Common myeloid progenitor, CD34-positive (primary cell): Measurements from ENCODE around the gene SCIMP.
"Not testable (repeated sequence)": the region's sequence is repeated elsewhere in the genome, so short reads cannot be mapped to it uniquely, and the experiment has no call there.

ENCODE experiments used
- CTCF ChIA-PET: fragments of 350-600 bp; sonication (Branson Sonifier 250); formaldehyde crosslinking; loops from one replicate; lab custom pipeline; 2021; ENCODE audit warnings: antibody characterized with exemption; lab: Charles Lee
- POLR2A ChIA-PET: fragments of 350-600 bp; sonication (Branson Sonifier 250); formaldehyde crosslinking; loops from one replicate; lab custom pipeline; 2021; ENCODE audit warnings: antibody characterized with exemption; lab: Charles Lee
- DNase-seq, 3 donors: peaks; one replicate each; pipeline versions ENCODE4 v3.0.0 to v3.0.0-alpha.2; 2013
- H3K27ac ChIP-seq, 2 experiments: 1 replicate in 1 of 2; 2 replicates in 1 of 2; pipeline ENCODE4 v1.7.0; 2013; ENCODE audit warnings: inconsistent platforms in 2 of 2, low read length in 2 of 2, mild to moderate bottlenecking in 2 of 2, low read depth in 1 of 2, moderate library complexity in 1 of 2; ENCODE audit not compliant: severe bottlenecking in 2 of 2, insufficient read depth in 1 of 2, poor library complexity in 1 of 2
- H3K27me3 ChIP-seq, 5 experiments: replicated peaks in 2 of 5; 1 replicate in 3 of 5; 2 replicates in 2 of 5; pipeline versions ENCODE4 v1.6.1 to v1.7.0; 2013; ENCODE audit warnings: low read length in 4 of 5, mild to moderate bottlenecking in 2 of 5, moderate library complexity in 2 of 5, inconsistent platforms in 1 of 5; ENCODE audit not compliant: insufficient read depth in 5 of 5, control insufficient read depth in 4 of 5
- H3K36me3 ChIP-seq, 4 experiments: 1 replicate in 2 of 4; 2 replicates in 2 of 4; pipeline versions ENCODE4 v1.6.1 to v1.7.0; 2013; ENCODE audit warnings: low read length in 3 of 4, control low read depth in 1 of 4, mild to moderate bottlenecking in 1 of 4; ENCODE audit not compliant: control insufficient read depth in 4 of 4, insufficient read depth in 4 of 4
- H3K4me1 ChIP-seq, 4 experiments: 1 replicate in 3 of 4; 2 replicates in 1 of 4; pipeline versions ENCODE4 v1.6.1 to v1.7.1; 2013; ENCODE audit warnings: low read length in 3 of 4, mild to moderate bottlenecking in 3 of 4, control low read depth in 1 of 4, inconsistent platforms in 1 of 4, moderate library complexity in 1 of 4; ENCODE audit not compliant: control insufficient read depth in 4 of 4, insufficient read depth in 4 of 4; ENCODE audit errors: control extremely low read depth in 1 of 4
- H3K4me3 ChIP-seq, 7 experiments: 1 replicate in 4 of 7; 2 replicates in 3 of 7; pipeline versions ENCODE4 v1.5.1 to v1.7.0; 2013; ENCODE audit warnings: mild to moderate bottlenecking in 7 of 7, low read length in 6 of 7, moderate library complexity in 6 of 7, inconsistent platforms in 2 of 7, low read depth in 2 of 7, control low read depth in 1 of 7; ENCODE audit not compliant: insufficient read depth in 4 of 7, control insufficient read depth in 1 of 7; ENCODE audit errors: extremely low read depth in 1 of 7
- H3K9me3 ChIP-seq, 5 experiments: 1 replicate in 4 of 5; 2 replicates in 1 of 5; pipeline versions ENCODE4 v1.6.1 to v1.7.1; 2013; ENCODE audit warnings: low read length in 4 of 5, mild to moderate bottlenecking in 2 of 5, inconsistent platforms in 1 of 5, low read depth in 1 of 5, moderate library complexity in 1 of 5; ENCODE audit not compliant: control insufficient read depth in 4 of 5, insufficient read depth in 2 of 5; ENCODE audit errors: control extremely low read depth in 1 of 5
- WGBS: methylation state at CpG from one replicate; pipeline ENCODE4 v1.1.5; 2013; ENCODE audit not compliant: insufficient coverage; 5-methylcytosine and 5-hydroxymethylcytosine counted together

SCIMP gene

GRCh38 chr17:5254414-5254813, 19.8 kb upstream of the SCIMP start:
- ChIA-PET POLR2A (no interaction called here), CTCF (interaction anchor here (0.8 to 1.5 kb wide), 5 partner anchors 14 to 52 kb away, joined by 3 to 8 read pairs (median 3); no protein-coding TSS in a partner anchor)
- no peaks in the 10 kb centered on the region for H3K9me3 ChIP-seq
- no peaks in the 10 kb centered on the region for H3K36me3 ChIP-seq
- H3K27ac ChIP-seq = no peak overlapping the region
- H3K27me3 ChIP-seq = no peaks in the 10 kb centered on the region
- H3K4me3 ChIP-seq = peak overlapping the region in 3 of 7 experiments; percentile 22 to 53 (median 48)
- no peak for DNase-seq
- H3K4me1 ChIP-seq = peaks cover 6 to 33% (median 13%) of the 10 kb centered on the region in 4 experiments
- WGBS = 71% methylated on average over 6 of the region's 7 CpGs

- ChIA-PET POLR2A (no interaction called here), CTCF (interaction anchor here (0.6 to 1.1 kb wide), 5 partner anchors 10 to 60 kb away, joined by 3 to 4 read pairs (median 3); no protein-coding TSS in a partner anchor)
- 20% methylated on average over 1 of the region's 4 CpGs for WGBS
- Histone ChIP-seq H3K9me3 (no peaks in the 10 kb centered on the region), H3K27ac (no peak overlapping the region), H3K4me3 (no peak overlapping the region), H3K36me3 (no peaks in the 10 kb centered on the region), H3K4me1 (peaks cover 0 to 13% (median 4%) of the 10 kb centered on the region in 4 experiments), H3K27me3 (no peaks in the 10 kb centered on the region)
- DNase-seq = peak; percentile 84 to 89 (median 89)
These were observed 15.0 kb upstream of the SCIMP start for GRCh38 chr17:5249615-5250014.

- no peak for DNase-seq
- Histone ChIP-seq H3K27ac (no peak overlapping the region), H3K27me3 (no peaks in the 10 kb centered on the region), H3K4me3 (no peak overlapping the region), H3K36me3 (no peaks in the 10 kb centered on the region), H3K4me1 (peaks cover 0 to 7% (median 0%) of the 10 kb centered on the region in 4 experiments), H3K9me3 (no peaks in the 10 kb centered on the region)
- POLR2A ChIA-PET = no interaction called here
- CTCF ChIA-PET = interaction anchor here (0.7 to 2.1 kb wide), 4 partner anchors 9 to 58 kb away, joined by 3 to 11 read pairs (median 4); no protein-coding TSS in a partner anchor
- 85% methylated on average over 21 of the region's 22 CpGs for WGBS
These were observed 14.3 kb upstream of the SCIMP start for GRCh38 chr17:5248821-5249479.

GRCh38 chr17:5247621-5248020, 13.0 kb upstream of the SCIMP start:
- Histone ChIP-seq H3K36me3 (no peaks in the 10 kb centered on the region), H3K27me3 (no peaks in the 10 kb centered on the region), H3K9me3 (no peaks in the 10 kb centered on the region), H3K4me3 (no peak overlapping the region), H3K27ac (no peak overlapping the region), H3K4me1 (no peaks in the 10 kb centered on the region)
- no peak for DNase-seq
- CTCF ChIA-PET = interaction anchor here (0.7 to 2.1 kb wide), 4 partner anchors 10 to 197 kb away, joined by 3 to 11 read pairs (median 4); no protein-coding TSS in a partner anchor
- WGBS = 100% methylated on average over 3 of the region's 8 CpGs
- POLR2A ChIA-PET = no interaction called here

- Histone ChIP-seq H3K27ac (no peak overlapping the region), H3K4me1 (peaks cover 0 to 4% (median 0%) of the 10 kb centered on the region in 4 experiments), H3K36me3 (no peaks in the 10 kb centered on the region), H3K27me3 (peaks cover 0 to 2% (median 0%) of the 10 kb centered on the region in 5 experiments), H3K9me3 (peaks cover 0 to under 1% (median 0%) of the 10 kb centered on the region in 5 experiments), H3K4me3 (no peak overlapping the region)
- WGBS = 88% methylated on average over 9 of the region's 10 CpGs
- CTCF ChIA-PET = no interaction called here
- DNase-seq = peak in 1 of 3 donors; percentile 26
- POLR2A ChIA-PET = no interaction called here
These were observed 7.4 kb upstream of the SCIMP start for GRCh38 chr17:5241861-5242671.

- CTCF ChIA-PET = interaction anchor here (0.9 to 1.9 kb wide), 4 partner anchors 10 to 62 kb away, joined by 3 to 5 read pairs (median 3); no protein-coding TSS in a partner anchor
- POLR2A ChIA-PET, H3K4me1 ChIP-seq, H3K27ac ChIP-seq, DNase-seq, H3K36me3 ChIP-seq, H3K27me3 ChIP-seq, H3K9me3 ChIP-seq, H3K4me3 ChIP-seq: not testable (repeated sequence)
- 92% methylated on average over 7 of the region's 7 CpGs for WGBS
These were observed 5.1 kb upstream of the SCIMP start for GRCh38 chr17:5239769-5240168.
